Osteocyte (in vitro differentiated cells): Measurements from ENCODE around the gene PPP1R14B. TPM values are rescaled to one million over a fixed set of nuclear protein-coding genes. Genes with fewer than 3 reads are reported as not detected.

Source experiments
- DNase-seq: peaks from one replicate; pipeline ENCODE4 v3.0.0; 2021; ENCODE audit warnings: mixed read lengths; ENCODE audit not compliant: unreplicated experiment; ENCODE audit errors: extremely low spot score
- H3K27ac Mint-ChIP-seq: one replicate; pipeline ENCODE4 v1.8.0; 2021; ENCODE audit warnings: mild to moderate bottlenecking, mixed read lengths; ENCODE audit not compliant: unreplicated experiment
- H3K27me3 Mint-ChIP-seq: one replicate; pipeline ENCODE4 v1.8.0; 2021; ENCODE audit warnings: mixed read lengths; ENCODE audit not compliant: unreplicated experiment
- H3K36me3 Mint-ChIP-seq: one replicate; pipeline ENCODE4 v1.8.0; 2021; ENCODE audit warnings: mixed read lengths; ENCODE audit not compliant: unreplicated experiment
- H3K4me1 Mint-ChIP-seq: one replicate; pipeline ENCODE4 v1.8.0; 2021; ENCODE audit warnings: mixed read lengths; ENCODE audit not compliant: unreplicated experiment
- H3K4me3 Mint-ChIP-seq: one replicate; pipeline ENCODE4 v1.8.0; 2021; ENCODE audit warnings: mild to moderate bottlenecking, moderate library complexity, mixed read lengths; ENCODE audit not compliant: unreplicated experiment
- H3K9me3 Mint-ChIP-seq: one replicate; pipeline ENCODE4 v1.8.0; 2021; ENCODE audit warnings: mixed read lengths; ENCODE audit not compliant: unreplicated experiment
- total RNA-seq: library from RNA; stranded (reverse); gene quantifications from 2 replicates; pipeline ENCODE4 v1.2.1, GENCODE V29; 2021
- TF ChIP-seq, protein P1 (sequence below): fragments of 200-600 bp; sonication (generic); IDR thresholded peaks from 2 replicates; pipeline ENCODE4 v1.5.0; 2021; ENCODE audit warnings: antibody characterized with exemption, mild to moderate bottlenecking, moderate library complexity

Gene PPP1R14B
- total RNA-seq, 1 donor from 2014 or later = 270 TPM

DNA sequence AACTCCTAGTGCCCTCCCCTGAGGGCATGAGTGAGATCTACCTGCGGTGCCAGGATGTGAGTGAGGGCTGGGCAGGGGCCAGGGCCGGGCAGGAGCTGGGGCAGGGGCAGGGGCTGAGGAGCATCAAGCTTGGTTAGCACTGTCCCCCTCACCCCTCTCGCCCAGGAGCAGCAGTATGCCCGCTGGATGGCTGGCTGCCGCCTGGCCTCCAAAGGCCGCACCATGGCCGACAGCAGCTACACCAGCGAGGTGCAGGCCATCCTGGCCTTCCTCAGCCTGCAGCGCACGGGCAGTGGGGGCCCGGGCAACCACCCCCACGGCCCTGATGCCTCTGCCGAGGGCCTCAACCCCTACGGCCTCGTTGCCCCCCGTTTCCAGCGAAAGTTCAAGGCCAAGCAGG is 26.5 kb downstream of the PPP1R14B start:
- TF ChIP-seq, protein P1, sequence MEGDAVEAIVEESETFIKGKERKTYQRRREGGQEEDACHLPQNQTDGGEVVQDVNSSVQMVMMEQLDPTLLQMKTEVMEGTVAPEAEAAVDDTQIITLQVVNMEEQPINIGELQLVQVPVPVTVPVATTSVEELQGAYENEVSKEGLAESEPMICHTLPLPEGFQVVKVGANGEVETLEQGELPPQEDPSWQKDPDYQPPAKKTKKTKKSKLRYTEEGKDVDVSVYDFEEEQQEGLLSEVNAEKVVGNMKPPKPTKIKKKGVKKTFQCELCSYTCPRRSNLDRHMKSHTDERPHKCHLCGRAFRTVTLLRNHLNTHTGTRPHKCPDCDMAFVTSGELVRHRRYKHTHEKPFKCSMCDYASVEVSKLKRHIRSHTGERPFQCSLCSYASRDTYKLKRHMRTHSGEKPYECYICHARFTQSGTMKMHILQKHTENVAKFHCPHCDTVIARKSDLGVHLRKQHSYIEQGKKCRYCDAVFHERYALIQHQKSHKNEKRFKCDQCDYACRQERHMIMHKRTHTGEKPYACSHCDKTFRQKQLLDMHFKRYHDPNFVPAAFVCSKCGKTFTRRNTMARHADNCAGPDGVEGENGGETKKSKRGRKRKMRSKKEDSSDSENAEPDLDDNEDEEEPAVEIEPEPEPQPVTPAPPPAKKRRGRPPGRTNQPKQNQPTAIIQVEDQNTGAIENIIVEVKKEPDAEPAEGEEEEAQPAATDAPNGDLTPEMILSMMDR = no peak
- no peak overlapping the region for H3K4me3 Mint-ChIP-seq
- H3K27me3 Mint-ChIP-seq = no peaks in the 10 kb centered on the region
- no peak for DNase-seq
- H3K4me1 Mint-ChIP-seq = peaks cover 6% of the 10 kb centered on the region
- no peaks in the 10 kb centered on the region for H3K36me3 Mint-ChIP-seq
- no peak overlapping the region for H3K27ac Mint-ChIP-seq
- H3K9me3 Mint-ChIP-seq = no peaks in the 10 kb centered on the region

DNA sequence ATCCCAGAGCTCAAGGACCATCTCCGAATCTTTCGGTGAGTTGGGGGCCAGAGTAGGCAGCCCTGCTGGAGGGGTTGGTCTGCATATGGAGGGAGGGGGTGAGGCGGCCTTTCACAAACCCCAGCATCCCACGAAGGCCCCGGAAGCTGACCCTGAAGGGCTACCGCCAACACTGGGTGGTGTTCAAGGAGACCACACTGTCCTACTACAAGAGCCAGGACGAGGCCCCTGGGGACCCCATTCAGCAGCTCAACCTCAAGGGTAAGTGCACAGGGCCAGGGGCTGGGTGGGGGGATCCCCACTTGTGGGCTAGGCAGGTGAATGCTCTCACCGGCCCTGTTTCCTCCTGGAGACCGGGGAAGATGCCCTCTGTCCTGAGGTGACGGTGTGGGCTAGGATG is 27.0 kb downstream of the PPP1R14B start:
- no peaks in the 10 kb centered on the region for H3K36me3 Mint-ChIP-seq
- no peaks in the 10 kb centered on the region for H3K27me3 Mint-ChIP-seq
- no peak overlapping the region for H3K27ac Mint-ChIP-seq
- no peaks in the 10 kb centered on the region for H3K9me3 Mint-ChIP-seq
- H3K4me3 Mint-ChIP-seq = no peak overlapping the region
- TF ChIP-seq, protein P1 = no peak
- DNase-seq = no peak
- H3K4me1 Mint-ChIP-seq = peaks cover 2% of the 10 kb centered on the region

DNA sequence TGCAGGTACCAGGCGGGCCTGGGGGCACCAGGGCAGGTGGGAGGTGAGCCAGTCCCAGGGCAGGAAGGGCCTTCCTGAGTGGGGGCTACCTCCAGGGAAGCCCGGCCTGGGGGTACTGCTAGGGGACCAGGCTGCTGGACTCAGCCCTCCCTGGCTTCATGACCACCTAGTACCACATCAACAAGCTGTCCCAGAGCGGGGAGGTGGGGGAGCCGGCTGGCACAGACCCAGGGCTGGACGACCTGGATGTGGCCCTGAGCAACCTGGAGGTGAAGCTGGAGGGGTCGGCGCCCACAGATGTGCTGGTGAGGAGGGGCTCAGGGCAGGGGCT is 27.4 kb downstream of the PPP1R14B start:
- Mint-ChIP-seq H3K36me3 (no peaks in the 10 kb centered on the region), H3K4me1 (peaks cover 2% of the 10 kb centered on the region), H3K4me3 (no peak overlapping the region), H3K27me3 (no peaks in the 10 kb centered on the region), H3K9me3 (no peaks in the 10 kb centered on the region), H3K27ac (no peak overlapping the region)
- no peak for DNase-seq
- TF ChIP-seq, protein P1 = no peak

DNA sequence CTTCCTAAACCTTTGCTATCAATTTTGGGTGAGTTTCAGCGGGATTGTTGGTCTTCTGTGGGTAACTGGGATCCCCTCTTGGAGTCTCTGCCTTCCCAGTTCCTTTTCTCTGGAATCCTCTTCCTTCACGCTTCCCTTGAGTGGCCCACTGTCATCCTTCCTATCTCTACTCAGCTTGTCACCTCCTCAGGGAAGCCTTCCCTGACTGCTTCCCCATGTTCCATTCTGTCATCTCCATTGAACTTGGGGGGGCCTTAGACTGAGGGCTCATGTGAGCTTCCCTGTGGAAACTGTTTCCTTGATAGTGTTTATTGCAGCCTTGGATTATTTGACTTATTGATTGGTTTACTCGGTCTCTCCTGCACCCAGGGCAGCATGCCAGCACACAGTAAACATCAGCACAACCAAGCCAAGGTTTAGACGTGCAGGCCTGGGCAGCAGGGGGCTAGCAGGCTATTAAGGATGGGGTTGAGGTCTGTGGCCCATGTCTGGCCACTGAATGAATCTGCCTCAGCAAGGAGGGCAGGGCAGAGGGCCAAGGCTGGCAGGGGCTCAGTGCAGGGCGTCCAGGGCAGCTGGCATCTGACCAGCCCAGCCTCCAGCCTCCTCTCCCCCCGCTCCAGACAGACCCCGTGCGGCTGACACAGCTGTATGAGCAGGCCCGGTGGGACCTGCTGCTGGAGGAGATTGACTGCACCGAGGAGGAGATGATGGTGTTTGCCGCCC is 28.0 kb downstream of the PPP1R14B start:
- TF ChIP-seq, protein P1 = no peak
- no peak overlapping the region for H3K27ac Mint-ChIP-seq
- no peaks in the 10 kb centered on the region for H3K36me3 Mint-ChIP-seq
- H3K4me1 Mint-ChIP-seq = no peaks in the 10 kb centered on the region
- no peak for DNase-seq
- H3K4me3 Mint-ChIP-seq = no peak overlapping the region
- no peaks in the 10 kb centered on the region for H3K27me3 Mint-ChIP-seq
- H3K9me3 Mint-ChIP-seq = no peaks in the 10 kb centered on the region

- no peaks in the 10 kb centered on the region for H3K36me3 Mint-ChIP-seq
- H3K9me3 Mint-ChIP-seq = no peaks in the 10 kb centered on the region
- no peaks in the 10 kb centered on the region for H3K4me1 Mint-ChIP-seq
- H3K4me3 Mint-ChIP-seq = no peak overlapping the region
- TF ChIP-seq, protein P1 = no peak
- no peak overlapping the region for H3K27ac Mint-ChIP-seq
- DNase-seq = no peak
- no peaks in the 10 kb centered on the region for H3K27me3 Mint-ChIP-seq
Measured at GRCh38 chr11:64216879-64217278, 29.9 kb downstream of the PPP1R14B start.
